ENCODE results near the gene LRIF1. TPM values are rescaled to one million over a fixed set of nuclear protein-coding genes. Genes with fewer than 3 reads are reported as not detected.

The LRIF1 gene
- total RNA-seq, 3 donors from 2014 or later (not counting 1 experiment from before 2014, with no cell fraction given) = 8.9 to 12.5 (median 10.4) TPM

GRCh38 chr1:110916669-110917306 is 46.9 kb downstream of the LRIF1 start:
- ATAC-seq = peak; percentile 78 to 85 (median 85)
- H3K36me3 ChIP-seq (ENCODE audit: control insufficient read depth, insufficient read depth, low read length) = no peaks in the 10 kb centered on the region
- DNase-seq = peak in 1 of 2 donors; percentile 37
- Mint-ChIP-seq H3K4me1 (peaks cover 14% of the 10 kb centered on the region in 2 donors), H3K4me3 (peak overlapping the region; percentile 60), H3K27me3 (ENCODE audit: low read depth in 2 of 2) (peaks cover 0 to 5% of the 10 kb centered on the region in 2 donors), H3K9me3 (peaks cover 0 to 6% of the 10 kb centered on the region in 2 donors), H3K27ac (peak overlapping the region; percentile 39 to 68), H3K36me3 (peaks cover 14% of the 10 kb centered on the region)
- no peak overlapping the region for H3K4me3 ChIP-seq (ENCODE audit: low read length)
- TF ChIP-seq, protein P1, sequence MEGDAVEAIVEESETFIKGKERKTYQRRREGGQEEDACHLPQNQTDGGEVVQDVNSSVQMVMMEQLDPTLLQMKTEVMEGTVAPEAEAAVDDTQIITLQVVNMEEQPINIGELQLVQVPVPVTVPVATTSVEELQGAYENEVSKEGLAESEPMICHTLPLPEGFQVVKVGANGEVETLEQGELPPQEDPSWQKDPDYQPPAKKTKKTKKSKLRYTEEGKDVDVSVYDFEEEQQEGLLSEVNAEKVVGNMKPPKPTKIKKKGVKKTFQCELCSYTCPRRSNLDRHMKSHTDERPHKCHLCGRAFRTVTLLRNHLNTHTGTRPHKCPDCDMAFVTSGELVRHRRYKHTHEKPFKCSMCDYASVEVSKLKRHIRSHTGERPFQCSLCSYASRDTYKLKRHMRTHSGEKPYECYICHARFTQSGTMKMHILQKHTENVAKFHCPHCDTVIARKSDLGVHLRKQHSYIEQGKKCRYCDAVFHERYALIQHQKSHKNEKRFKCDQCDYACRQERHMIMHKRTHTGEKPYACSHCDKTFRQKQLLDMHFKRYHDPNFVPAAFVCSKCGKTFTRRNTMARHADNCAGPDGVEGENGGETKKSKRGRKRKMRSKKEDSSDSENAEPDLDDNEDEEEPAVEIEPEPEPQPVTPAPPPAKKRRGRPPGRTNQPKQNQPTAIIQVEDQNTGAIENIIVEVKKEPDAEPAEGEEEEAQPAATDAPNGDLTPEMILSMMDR (IDR thresholded peaks at IDR 0.05) = no peak
- whole genome bisulfite sequencing (ENCODE audit: insufficient coverage) = 16% methylated on average over 2 of the region's 2 CpGs
- no peaks in the 10 kb centered on the region for H3K9me3 ChIP-seq (ENCODE audit: control insufficient read depth, insufficient read depth, low read length)
- peaks cover 4% of the 10 kb centered on the region for H3K4me1 ChIP-seq (ENCODE audit: control insufficient read depth, insufficient read depth, low read length)
- H3K27me3 ChIP-seq (ENCODE audit: control insufficient read depth, insufficient read depth, low read length) = no peaks in the 10 kb centered on the region
- no peak overlapping the region for H3K27ac ChIP-seq (ENCODE audit: low read length)
- intact Hi-C loops (cut with micrococcal nuclease) = loop anchor here (5.0 kb wide), 1 partner anchor 46 kb away; the partner anchor contains the start of gene LRIF1

- no CpG with 5 or more reads among the region's 2 CpGs for WGBS (ENCODE audit: insufficient coverage)
- H3K4me3 Mint-ChIP-seq = peak overlapping the region; percentile 64
- DNase-seq (no peak), ATAC-seq (no peak)
- Histone ChIP-seq H3K27ac (ENCODE audit: low read length) (no peak overlapping the region), H3K9me3 (ENCODE audit: control insufficient read depth, insufficient read depth, low read length) (no peaks in the 10 kb centered on the region), H3K36me3 (ENCODE audit: control insufficient read depth, insufficient read depth, low read length) (no peaks in the 10 kb centered on the region), H3K4me1 (ENCODE audit: control insufficient read depth, insufficient read depth, low read length) (peaks cover 4% of the 10 kb centered on the region), H3K27me3 (ENCODE audit: control insufficient read depth, insufficient read depth, low read length) (no peaks in the 10 kb centered on the region), H3K4me3 (ENCODE audit: low read length) (no peak overlapping the region)
- peaks cover 0 to 5% of the 10 kb centered on the region in 2 donors for H3K27me3 Mint-ChIP-seq (ENCODE audit: low read depth in 2 of 2)
- H3K27ac Mint-ChIP-seq = peak overlapping the region; percentile 39 to 68
- peaks cover 19% of the 10 kb centered on the region for H3K36me3 Mint-ChIP-seq
- peaks cover 0 to 6% of the 10 kb centered on the region in 2 donors for H3K9me3 Mint-ChIP-seq
- H3K4me1 Mint-ChIP-seq = peaks cover 14% of the 10 kb centered on the region in 2 donors
- TF ChIP-seq, protein P1 (IDR thresholded peaks at IDR 0.05) = no peak
- intact Hi-C loops (cut with micrococcal nuclease) = loop anchor here (5.0 kb wide), 1 partner anchor 46 kb away; the partner anchor contains the start of gene LRIF1
These were observed 47.5 kb downstream of the LRIF1 start for GRCh38 chr1:110916274-110916668.

DNA sequence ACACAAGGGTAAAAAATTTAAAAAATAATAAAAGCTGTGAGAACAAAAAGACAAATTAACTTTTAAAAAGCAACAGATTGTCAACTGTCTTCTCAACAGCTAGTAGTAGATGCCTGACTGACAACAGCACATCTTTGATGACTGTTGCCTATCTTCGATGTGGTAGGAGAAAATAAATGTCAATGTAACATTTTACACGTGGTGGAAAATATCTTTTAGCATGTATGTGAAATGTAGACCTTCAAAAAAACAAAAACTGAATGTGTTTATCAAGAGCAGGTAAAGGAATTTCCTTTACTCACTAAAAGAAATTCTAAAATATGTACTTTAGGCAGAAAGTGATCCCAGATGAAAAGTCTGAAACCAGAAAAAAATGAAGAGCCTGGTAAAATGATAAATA is 47.9 kb downstream of the LRIF1 start:
- no peak for ATAC-seq

More for the DNA sequence above, 47.9 kb downstream of the LRIF1 start:
- Histone ChIP-seq H3K27me3 (ENCODE audit: control insufficient read depth, insufficient read depth, low read length) (no peaks in the 10 kb centered on the region), H3K4me3 (ENCODE audit: low read length) (no peak overlapping the region), H3K36me3 (ENCODE audit: control insufficient read depth, insufficient read depth, low read length) (no peaks in the 10 kb centered on the region), H3K27ac (ENCODE audit: low read length) (no peak overlapping the region), H3K4me1 (ENCODE audit: control insufficient read depth, insufficient read depth, low read length) (peaks cover 4% of the 10 kb centered on the region), H3K9me3 (ENCODE audit: control insufficient read depth, insufficient read depth, low read length) (no peaks in the 10 kb centered on the region)
- peaks cover 0 to 5% of the 10 kb centered on the region in 2 donors for H3K27me3 Mint-ChIP-seq (ENCODE audit: low read depth in 2 of 2)
- H3K4me1 Mint-ChIP-seq = peaks cover 14 to 15% of the 10 kb centered on the region in 2 donors
- H3K27ac Mint-ChIP-seq = peak overlapping the region in 1 of 2 donors; percentile 68
- 66% methylated on average over 2 of the region's 2 CpGs for WGBS (ENCODE audit: insufficient coverage)
- H3K9me3 Mint-ChIP-seq = peaks cover 0 to 7% of the 10 kb centered on the region in 2 donors
- peaks cover 23% of the 10 kb centered on the region for H3K36me3 Mint-ChIP-seq
- TF ChIP-seq, protein P1 (IDR thresholded peaks at IDR 0.05) = no peak
- intact Hi-C loops (cut with micrococcal nuclease) = loop anchor here (5.0 kb wide), 1 partner anchor 46 kb away; the partner anchor contains the start of gene LRIF1
- no peak for DNase-seq
- H3K4me3 Mint-ChIP-seq = no peak overlapping the region

Data from natural killer cell (primary cell).